RKO (cell line): ENCODE results near the gene CDCA8.
A peak's percentile ranks its signal among the peaks of the same experiment; 100 is the strongest.

Experiments used
- DNase-seq: peaks from one replicate; pipeline ENCODE4 v3.0.0-alpha.2; 2016; ENCODE audit warnings: low spot score

CDCA8 gene

DNA sequence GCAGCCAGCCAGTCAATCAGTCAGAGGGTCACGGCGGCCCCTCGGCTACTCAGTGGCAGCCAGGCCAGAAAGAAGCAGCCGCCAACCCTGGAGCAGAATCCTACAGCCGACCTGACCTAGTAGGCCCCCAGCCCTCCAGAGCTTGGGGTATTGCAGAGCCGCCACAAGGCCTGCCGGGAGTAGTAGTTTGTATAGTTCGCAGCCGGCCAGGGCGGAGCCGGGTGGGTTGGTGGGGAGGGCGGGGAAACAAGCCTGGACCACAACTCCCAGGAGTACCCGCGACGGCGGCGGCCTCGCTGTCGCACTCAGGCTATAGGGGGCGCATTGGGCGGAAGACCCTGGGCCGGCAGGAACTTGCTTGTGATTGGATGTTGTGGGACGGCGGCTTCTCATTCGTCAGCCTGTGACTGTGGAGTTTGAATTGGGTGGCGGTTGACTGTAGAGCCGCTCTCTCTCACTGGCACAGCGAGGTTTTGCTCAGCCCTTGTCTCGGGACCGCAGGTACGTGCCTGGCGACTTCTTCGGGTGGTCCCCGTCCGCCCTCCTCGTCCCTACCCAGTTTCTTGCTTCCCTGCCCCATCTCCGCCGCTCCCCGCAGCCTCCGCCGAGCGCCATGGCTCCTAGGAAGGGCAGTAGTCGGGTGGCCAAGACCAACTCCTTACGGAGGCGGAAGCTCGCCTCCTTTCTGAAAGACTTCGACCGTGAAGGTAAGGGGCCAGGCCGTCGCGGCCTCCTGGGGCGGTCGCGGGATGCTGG lies at the start of gene CDCA8:
Gene CDCA8 (plus strand): TSS at position 439 of the 756 bp plus-strand sequence. CDS start 175 bp downstream, at position 614.
- peak; percentile 98 for DNase-seq

DNA sequence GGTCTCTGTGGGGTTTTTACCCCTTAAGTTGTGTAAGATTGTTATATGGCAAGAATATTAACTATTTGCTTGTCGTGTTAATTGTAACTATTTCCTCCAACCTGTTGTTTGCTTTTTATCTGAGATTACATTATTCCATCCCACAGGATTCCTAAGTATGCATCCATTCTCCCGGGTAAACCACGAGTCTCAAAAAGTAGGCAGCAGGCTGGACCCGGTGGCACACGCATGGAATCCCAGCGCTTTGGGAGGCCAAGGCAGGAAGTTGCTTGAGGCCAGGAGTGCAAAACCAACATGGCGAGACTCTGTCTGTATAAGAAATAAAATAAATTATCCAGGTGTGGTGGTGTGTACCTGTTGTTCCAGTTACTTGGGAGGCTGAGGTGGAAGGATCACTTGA lies 45.0 kb upstream of the CDCA8 start:
- no peak for DNase-seq

DNA sequence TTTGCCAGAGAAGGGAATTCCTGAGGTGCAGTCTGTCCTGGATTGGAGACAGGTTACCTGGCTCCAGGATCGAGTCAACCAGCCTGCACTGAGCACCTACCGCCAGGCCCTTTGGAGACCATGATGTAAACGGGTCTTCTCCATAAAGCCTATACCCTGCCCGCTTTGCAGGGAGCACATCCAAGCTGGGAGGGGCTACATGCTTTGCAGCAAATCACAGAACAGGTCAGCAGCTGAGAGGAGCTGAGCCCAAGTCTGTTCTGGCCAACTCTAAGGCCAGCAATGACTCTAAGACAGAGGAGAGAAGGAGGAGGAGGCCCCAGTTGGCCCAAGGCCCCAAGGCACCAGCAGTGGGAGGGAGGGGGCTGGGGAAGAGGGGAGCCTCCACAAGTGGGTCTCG lies 42.1 kb upstream of the CDCA8 start:
- no peak for DNase-seq

DNA sequence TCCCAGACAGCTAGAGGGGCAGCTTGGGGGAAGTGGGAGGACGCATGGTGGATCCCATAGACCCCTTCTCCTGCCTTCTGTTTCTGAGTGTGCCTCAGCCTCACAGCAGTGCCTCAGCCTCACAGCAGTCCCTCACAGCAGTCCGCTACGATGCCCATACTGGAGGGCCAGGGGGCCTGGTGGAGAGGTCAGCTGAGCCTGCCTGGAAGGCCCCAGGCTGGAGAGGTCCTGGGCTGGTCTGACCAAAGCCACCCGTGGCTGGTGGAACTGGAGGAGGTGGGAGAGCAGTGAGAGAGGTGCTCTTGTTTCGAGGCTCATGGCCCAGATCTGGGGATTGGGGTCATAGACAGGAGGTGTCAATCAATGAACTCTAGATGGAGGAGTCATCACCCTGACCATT lies 41.6 kb upstream of the CDCA8 start:
- DNase-seq: no peak

DNA sequence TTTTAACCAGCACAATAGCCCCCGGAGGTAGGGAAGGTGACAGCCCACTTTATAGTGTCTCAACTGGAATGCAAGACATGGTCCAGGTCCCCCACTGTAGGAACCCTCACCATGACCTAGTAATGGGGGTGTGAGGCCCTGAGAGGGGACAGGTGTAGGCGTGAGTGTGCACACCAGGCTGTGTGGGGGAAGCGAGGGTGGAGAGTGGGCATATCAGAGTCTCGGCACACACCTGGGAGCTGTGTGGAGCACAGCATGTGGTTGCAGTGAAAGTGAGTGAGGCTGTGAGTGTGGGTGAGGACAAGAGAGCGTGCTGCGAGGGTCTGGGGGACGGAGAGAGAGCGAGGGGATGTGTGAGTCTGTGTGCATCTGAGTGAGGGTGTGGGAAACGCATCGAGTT lies 40.5 kb upstream of the CDCA8 start:
- DNase-seq: no peak

DNA sequence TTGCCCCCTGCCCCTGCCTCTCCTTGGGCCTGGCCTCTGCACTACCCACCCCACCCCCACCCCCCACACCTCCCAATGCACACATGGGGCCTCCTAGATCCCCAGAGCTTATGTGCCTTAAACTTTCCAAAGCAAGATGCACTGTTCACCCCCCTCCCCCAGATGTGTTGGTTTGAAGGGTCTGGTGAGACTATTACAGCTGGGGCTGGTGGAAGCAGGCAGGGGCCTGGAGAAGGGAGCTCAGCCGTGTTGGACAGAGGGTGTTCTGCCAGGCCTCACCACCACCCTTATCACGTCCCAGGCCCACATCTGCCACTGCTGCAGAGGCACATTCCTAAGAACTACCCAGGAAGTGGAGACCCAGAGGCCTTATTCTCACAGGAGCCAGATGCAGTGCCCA lies 39.3 kb upstream of the CDCA8 start:
- DNase-seq: no peak

DNA sequence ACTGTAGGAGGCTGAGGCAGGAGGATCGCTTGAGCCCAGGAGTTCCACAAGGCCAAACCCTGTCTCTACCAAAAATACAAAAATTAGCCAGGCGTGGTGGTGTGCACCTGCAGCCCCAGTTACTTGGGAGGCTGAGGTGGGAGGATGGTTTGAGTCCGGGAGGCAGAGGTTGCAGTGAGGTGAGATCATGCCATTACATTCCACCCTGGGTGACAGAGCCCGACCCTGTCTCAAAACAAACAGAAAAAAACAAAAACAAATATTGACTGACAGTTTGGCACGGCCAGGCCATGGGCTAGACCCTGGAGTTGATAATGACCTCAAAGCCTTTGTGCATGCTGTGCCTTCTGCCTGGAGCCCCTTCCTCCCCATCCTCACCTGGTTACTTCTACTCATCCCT lies 38.4 kb upstream of the CDCA8 start:
- DNase-seq: no peak

DNA sequence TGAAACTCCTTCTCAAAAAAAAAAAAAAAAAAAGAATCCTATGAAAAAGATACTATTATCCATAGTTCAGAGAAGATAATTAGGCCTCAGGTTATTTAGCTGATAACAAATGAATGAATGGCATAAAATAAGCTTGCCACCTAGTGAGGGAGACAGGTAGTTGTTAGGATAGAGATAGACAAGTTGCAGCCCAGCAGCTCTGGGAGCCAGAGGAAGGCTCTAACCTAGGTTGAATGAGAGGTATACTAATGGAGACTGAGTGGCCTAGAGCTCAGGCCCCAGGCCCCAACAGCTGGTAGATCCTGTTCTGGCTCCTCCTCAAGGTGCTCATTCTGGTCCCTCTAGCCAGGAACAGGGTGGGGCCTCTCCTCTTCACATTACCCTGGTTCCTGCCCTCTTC lies 37.0 kb upstream of the CDCA8 start:
- DNase-seq: no peak

DNA sequence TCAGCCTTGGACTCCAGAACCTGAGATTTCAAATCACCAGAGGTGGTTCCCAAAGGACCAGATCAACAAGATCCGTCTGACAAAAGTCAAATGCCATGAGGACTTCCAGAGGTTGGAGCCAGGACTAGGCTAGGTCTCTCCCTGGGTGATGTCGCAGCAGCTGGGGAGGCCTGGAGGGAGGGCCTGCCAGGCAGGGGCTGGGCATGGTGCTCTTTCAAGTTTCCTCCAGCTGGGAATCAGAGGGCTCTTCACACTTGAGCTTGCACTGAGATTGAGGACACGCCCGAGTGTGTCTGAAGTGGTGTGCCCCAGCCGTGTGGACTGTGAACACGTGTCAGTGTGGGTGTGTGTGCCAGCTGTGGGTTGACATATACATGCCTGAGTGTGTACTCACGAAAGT lies 36.3 kb upstream of the CDCA8 start:
- no peak for DNase-seq

DNA sequence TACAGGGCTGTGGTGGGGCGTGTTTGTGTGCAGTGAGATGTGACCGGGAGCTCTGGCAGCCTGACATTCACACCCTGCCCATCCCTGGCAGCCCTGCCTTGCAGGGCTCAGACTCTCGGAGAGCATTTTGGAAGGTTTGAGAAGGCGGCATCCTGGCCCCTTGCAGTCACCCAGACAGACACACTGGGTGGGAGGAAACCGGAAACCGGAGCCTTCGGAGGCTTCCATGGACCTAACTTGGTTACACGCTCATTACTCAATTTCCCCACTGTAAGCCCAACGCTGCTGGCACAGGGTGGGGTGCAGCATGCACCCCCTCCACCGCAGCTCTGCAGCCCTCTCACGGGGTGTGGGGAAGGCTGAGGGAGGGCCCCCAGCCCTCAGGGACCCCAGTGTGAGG lies 35.4 kb upstream of the CDCA8 start:
- DNase-seq: no peak

DNA sequence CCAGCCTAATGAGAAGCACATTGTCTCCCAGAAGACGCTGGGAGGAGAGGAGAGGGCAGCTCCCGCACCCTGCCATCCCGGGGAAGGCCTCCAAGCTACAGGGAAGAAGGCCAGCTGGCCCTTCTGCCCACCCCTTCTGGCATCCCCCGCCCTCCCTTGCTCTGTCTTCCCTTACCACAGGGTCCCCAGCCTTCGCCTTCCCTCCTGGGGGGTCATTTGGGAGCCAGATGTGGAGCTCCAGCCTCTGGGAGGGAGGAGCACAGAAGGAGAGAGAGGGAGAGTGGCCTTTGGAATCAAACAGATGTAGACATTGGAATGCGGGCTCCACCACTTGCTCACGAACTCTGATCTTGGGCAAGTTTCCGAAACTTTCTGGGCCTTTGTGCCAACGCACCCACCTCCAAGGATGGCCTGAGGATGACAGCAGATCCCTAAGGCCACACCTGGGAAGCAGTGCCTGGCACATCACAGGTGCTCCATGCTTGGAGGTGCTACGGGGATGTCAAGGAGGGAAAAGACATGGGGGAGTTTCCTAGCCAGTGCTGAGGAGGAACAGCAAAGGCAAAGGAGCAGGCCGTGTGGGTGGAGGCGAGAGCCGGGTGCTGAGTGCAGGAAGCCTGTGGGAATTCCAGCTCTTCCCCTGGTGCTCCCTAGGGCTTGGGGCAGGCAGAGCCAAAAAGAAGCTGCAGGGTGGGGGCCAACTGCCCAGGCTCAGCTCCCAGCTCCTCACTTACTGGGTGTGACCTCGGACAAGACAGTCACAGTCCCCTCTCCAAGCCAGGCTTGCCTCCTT lies 34.5 kb upstream of the CDCA8 start:
- no peak for DNase-seq

DNA sequence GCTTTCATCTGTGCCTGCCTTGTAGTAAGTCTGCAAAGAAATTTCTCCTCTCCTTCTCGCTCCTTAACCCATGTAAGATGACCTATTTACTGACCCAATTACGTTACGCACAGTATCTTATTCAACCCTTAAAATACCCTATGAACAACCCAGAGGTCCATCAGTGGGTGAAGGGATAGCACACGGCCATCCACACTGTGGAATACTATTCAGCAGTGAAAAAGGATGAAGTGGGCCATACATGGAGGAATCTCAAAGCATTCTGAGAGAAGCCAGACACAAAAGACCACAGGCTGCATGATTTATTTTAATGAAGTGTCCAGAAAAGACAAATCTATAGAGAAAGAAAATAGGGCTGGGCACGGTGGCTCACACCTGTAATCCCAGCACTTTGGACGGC lies 33.8 kb upstream of the CDCA8 start:
- DNase-seq: no peak

DNA sequence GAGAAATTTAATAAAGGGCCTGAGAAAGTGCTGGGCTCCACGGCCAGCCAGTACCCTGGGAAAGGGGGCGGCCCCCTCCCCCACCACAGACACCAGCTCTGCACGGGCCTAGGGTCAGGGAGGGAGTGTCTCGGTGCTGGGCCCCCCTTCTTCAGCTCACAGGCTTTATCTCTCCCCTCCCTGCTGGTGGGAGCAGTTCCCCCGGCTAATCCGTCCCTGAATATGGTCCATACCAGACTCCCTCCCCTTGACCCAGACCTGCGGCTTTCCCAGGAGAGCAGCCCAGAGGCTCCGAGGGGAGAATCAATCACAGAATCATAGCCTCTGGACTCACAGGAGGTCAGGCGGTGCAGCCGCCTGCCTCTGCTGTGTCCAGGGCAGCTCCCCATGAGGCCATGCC lies 31.7 kb upstream of the CDCA8 start:
- DNase-seq: no peak

DNA sequence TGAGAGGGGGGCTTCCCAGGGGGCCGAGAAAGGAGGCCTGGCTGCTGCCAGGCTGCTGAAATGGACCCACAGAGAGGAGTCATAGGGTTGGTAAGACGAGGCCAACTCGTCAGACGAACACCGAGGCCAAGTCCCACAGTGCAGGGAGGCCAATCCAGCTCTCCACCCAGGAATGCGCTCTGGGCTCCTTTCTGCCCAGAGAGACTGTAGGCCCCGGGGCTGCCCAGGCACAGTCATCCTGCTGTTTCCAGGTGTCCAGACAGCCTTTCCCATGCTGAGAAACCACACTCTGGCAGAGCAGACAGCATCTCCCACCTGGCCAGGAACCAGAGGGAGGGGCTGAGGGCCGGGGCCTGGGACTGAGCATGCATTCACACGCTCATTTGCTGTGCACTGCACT lies 30.9 kb upstream of the CDCA8 start:
- no peak for DNase-seq

DNA sequence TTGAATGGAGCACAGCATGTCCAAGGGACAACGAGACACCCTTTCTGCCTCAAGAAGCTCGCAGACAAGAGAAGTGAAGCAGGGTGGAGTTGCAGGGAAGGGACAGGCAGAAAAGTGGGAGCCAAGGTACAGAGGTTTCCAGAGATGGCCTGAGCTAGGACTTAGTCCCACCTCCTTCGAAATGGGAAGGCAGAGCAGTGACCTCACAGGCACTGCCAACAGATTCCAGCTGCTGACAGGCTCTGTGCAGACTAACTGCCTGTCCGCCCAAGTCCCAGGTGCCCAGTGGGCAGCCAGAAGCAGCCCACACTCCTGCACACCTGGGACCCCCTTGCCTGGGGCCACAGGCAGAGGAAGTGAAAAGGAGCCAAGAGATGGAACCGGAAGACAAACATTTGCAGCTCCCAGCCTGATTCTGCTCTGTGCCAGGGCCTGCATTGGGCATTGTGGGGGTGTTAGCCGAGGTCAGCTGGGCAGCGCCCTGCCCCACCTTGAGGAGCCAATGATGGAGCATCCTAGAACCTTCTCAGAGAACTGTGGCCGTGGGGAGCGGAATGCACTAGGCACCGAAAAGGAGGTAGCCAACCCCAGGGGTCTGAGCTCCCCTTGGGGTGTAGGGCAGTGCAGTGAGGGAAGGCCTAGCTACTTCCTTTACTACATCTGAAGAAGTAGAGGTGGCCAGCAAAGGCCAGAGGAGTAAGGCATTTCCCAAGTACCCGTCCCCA lies 30.1 kb upstream of the CDCA8 start:
- DNase-seq: no peak

DNA sequence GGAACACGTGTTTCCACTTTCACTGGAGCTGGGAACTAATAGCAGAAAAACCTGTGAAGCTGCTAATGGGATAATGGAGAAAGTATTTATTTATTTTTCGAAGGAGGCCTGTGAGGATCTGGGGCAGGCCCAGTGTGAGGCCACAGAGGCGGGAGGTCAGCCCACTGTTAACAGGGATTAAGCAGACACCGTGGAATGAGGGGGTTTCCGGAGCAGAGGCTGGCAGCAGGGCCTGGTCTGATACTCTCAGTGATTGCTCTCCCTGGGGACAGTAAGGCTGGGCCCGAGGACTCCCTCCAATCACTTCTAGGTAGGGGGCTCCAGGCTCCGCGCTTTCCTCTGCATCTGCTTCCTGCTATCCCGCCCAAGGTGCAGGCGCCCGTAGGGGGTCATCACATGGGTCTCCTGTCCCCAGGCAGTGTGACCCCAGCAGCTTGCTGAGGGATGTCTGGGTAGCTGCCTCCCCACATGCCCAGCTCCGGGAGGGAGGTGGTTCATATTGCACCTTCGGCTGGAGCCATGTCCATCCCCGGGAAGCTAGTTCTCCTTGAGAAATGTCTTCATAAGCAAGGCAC lies 28.8 kb upstream of the CDCA8 start:
- no peak for DNase-seq

DNA sequence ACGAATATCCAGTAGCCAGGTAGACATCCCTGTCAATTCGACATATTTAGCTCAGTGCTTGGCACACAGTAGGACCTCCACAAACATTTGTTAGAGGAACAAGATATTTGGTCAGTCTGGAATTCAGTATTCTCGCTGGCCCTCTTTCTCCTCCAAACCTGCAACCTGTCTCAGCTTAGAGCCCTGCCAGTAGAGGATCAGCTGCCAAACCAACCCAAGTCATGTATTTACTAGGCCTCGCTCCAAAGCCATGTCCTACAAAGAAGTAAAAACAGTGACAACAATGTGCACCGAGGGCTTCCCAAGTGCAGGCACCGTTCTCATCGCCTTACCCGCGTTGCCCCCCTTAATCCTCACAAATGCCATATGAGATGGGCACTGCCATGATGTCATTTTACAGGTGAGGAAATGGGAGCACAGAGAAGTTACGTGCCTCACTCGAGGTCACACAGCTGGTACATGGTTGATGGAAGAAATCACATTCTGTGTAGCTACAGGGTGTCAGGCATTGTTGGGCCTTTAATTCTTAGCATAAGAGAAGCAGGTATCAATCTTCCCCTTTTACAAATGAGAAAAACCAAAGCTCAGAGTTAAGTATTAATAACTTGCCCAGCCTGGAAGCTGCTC lies 26.0 kb upstream of the CDCA8 start:
- no peak for DNase-seq

DNA sequence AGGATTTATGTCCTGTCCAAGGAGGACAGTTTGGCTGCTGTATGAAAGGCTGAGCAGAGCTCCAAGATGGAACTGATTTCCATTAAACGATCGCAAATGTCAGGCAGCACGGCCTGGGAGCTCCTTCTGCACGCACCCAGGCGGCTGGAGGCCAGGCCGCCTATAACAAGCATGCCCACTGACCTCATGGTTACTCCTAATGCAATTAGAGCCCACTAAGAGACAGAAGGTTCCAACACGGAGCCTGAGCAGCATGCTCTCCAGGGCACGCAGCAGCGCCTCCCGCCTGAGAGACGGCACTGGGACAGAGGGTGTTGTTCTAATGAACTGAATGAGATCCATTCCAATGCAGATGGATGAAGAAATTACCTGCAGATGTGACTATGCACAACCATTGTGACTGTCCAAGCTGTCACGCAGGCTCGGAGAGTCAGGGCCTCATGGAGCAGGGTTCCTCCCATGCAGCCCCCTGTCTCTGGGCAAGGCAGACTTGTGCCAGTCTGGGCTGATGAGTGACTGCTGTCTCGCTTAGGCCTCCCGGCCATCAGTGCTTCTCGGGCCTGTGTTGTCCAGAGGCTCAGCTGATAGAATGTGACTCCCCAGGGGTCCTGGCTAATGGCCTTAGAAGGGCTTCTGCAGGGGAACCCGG lies 25.2 kb upstream of the CDCA8 start:
- no peak for DNase-seq

DNA sequence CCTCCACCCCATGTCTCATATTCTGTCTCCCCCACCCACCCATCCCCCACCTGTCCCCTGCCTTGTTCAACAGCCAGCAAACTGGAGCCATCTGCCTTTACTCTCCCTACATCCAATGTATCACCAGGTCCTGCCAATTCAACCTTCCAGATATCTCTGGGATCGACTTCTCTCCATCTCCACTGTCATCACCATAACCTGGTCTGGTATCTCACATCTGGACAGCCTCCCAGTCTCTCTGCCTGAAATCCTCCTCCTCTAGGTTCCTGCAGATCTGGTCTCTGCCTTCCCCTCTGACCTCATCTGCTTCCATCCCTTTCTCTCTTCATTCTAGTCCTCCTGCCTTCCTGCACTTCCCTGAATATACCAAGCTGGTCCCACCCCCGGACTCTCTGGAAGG lies 22.2 kb upstream of the CDCA8 start:
- DNase-seq: no peak

DNA sequence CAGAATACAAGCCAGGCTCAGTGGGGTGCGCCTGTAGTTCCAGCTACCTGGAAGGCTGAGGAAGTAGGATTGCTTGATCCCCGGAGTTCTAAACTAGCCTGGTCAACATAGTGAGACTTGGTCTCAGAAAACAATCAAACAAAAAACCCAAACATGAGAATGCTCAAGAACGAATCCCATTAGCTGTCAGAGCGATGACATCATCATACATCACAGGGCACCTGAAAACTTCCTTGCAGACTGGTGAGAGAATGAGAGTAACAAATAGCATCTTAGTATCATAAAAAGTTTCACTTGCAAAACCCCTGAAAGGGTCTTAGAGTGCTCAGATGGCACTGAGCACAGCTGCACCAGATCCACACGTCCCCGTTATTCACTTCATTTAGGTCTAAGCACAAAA lies 21.1 kb upstream of the CDCA8 start:
- DNase-seq: no peak

DNA sequence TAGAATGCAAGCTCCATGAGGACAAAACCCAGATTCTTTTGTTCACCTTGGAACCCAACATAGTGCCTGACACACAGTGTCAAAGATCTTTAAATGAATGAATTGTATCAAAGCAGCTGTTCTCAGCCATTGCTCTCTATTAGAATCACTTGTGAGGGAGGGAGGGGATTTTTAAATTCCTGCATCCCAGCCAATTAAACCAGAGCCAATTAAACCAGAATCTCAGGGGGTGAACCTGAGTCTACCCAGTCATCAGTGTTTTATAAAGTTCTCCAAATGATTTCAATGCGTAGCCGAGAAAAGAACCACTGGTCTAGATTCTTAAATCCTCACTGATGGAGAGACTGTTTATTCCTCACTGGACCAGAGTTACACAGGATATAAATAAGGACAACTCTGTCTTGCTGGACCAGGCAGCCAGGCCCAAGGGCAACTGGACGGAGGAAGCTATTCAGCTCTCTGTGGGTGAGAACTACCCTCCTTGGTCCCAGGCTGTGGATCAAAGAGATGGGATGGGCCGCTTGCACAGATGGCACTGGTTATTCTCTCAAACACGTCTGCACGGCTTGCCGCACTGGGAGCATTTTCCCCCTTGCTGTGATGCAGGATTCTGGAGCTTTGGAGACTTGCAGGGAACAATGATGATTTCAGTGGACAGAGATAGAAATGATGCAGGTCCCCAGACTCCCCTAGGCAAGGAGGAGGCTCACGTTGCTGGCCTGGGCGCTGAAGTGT lies 20.0 kb upstream of the CDCA8 start:
- DNase-seq: no peak
